IMR-90 (cell line): Measurements from ENCODE around the gene CLASP1. TPM values are rescaled to one million over a fixed set of nuclear protein-coding genes. Genes with fewer than 3 reads are reported as not detected.

Experiments
- ATAC-seq: fragments of 200-7000 bp; cut with Tn5 transposase; 2 replicates; pipeline ENCODE4 v1.9.1; 2020; ENCODE audit warnings: low read depth, mild to moderate bottlenecking, moderate library complexity
- BruUV-seq: library from RNA; stranded (reverse); fragments of 400-500 nt; replicated peaks from 2 replicates; lab custom pipeline; 2021; lab: Mats Ljungman, UMichigan
- CTCF ChIA-PET: fragments of 300-600 bp; formaldehyde crosslinking; extraction: SDS; loops from one replicate; lab custom pipeline; 2021; ENCODE audit warnings: antibody characterized with exemption; lab: Yijun Ruan, JAX
- POLR2A ChIA-PET: fragments of 300-600 bp; sonication (Branson Sonifier 250); formaldehyde crosslinking; loops from one replicate; lab custom pipeline; 2022; ENCODE audit warnings: antibody characterized with exemption; ENCODE audit not compliant: unreplicated experiment; lab: Charles Lee
- DNase-seq: peaks from one replicate; pipeline ENCODE4 v3.0.0; 2013
- H2AFZ ChIP-seq: replicated peaks from 2 replicates; pipeline ENCODE3; 2013; ENCODE audit warnings: low read length, mild to moderate bottlenecking; ENCODE audit not compliant: poor library complexity
- H2AK5ac ChIP-seq: 2 replicates; pipeline ENCODE4 v1.6.1; 2013; ENCODE audit warnings: low read depth, low read length, inconsistent platforms
- H2AK9ac ChIP-seq: replicated peaks from 2 replicates; pipeline ENCODE3; 2013; ENCODE audit warnings: mild to moderate bottlenecking, low read depth, low read length, moderate library complexity; ENCODE audit not compliant: poor library complexity
- H2BK120ac ChIP-seq: 2 replicates; pipeline ENCODE4 v1.6.1; 2013; ENCODE audit warnings: low read depth, low read length, inconsistent platforms
- H2BK15ac ChIP-seq: 3 replicates; pipeline ENCODE4 v1.6.1; 2013; ENCODE audit warnings: low read depth, low read length, inconsistent platforms
- H2BK20ac ChIP-seq: 2 replicates; pipeline ENCODE4 v1.6.1; 2013; ENCODE audit warnings: low read depth, mild to moderate bottlenecking, inconsistent platforms, low read length, moderate library complexity
- H2BK5ac ChIP-seq: 2 replicates; pipeline ENCODE4 v1.6.1; 2013; ENCODE audit warnings: mild to moderate bottlenecking, low read depth, low read length, inconsistent platforms; ENCODE audit not compliant: poor library complexity, severe bottlenecking
- H3K14ac ChIP-seq: replicated peaks from 2 replicates; pipeline ENCODE4 v1.6.1; 2013; ENCODE audit warnings: low read depth, low read length, inconsistent platforms
- H3K18ac ChIP-seq: 2 replicates; pipeline ENCODE4 v1.6.1; 2013; ENCODE audit warnings: low read depth, low read length, control low read depth
- H3K23ac ChIP-seq: 2 replicates; pipeline ENCODE4 v1.6.1; 2013; ENCODE audit warnings: low read depth, low read length, inconsistent platforms
- H3K27ac ChIP-seq: 2 replicates; pipeline ENCODE4 v1.5.1; 2013; ENCODE audit warnings: mild to moderate bottlenecking, control low read depth, low read length; ENCODE audit not compliant: insufficient read depth
- H3K27me3 ChIP-seq: 2 replicates; pipeline ENCODE4 v1.6.1; 2013; ENCODE audit warnings: low read length; ENCODE audit not compliant: control insufficient read depth, insufficient read depth
- H3K36me3 ChIP-seq: 2 replicates; pipeline ENCODE4 v1.6.1; 2013; ENCODE audit warnings: low read length, mixed read lengths; ENCODE audit not compliant: control insufficient read depth, insufficient read depth
- H3K4ac ChIP-seq: 2 replicates; pipeline ENCODE4 v1.6.1; 2013; ENCODE audit warnings: low read depth, low read length, inconsistent platforms
- H3K4me1 ChIP-seq: 2 replicates; pipeline ENCODE4 v1.6.1; 2013; ENCODE audit warnings: low read length, mixed read lengths; ENCODE audit not compliant: control insufficient read depth, insufficient read depth
- H3K4me2 ChIP-seq: 2 replicates; pipeline ENCODE4 v1.6.1; 2013; ENCODE audit warnings: low read depth, mild to moderate bottlenecking, control low read depth, low read length, moderate library complexity
- H3K4me3 ChIP-seq: 2 replicates; pipeline ENCODE4 v1.5.1; 2013; ENCODE audit warnings: low read depth, mild to moderate bottlenecking, control low read depth, low read length, moderate library complexity; ENCODE audit not compliant: insufficient read depth
- H3K56ac ChIP-seq: 2 replicates; pipeline ENCODE4 v1.6.1; 2013; ENCODE audit warnings: low read length, inconsistent platforms; ENCODE audit not compliant: insufficient read depth; ENCODE audit errors: extremely low read depth
- H3K79me1 ChIP-seq, 2 experiments: 2 replicates each; pipeline ENCODE4 v1.6.1; 2013; ENCODE audit warnings: low read length in 2 of 2, inconsistent platforms in 1 of 2, low read depth in 1 of 2
- H3K9ac ChIP-seq: 2 replicates; pipeline ENCODE4 v1.6.1; 2013; ENCODE audit warnings: low read depth, low read length, control low read depth
- H3K9me1 ChIP-seq: 2 replicates; pipeline ENCODE4 v1.6.1; 2013; ENCODE audit warnings: low read length, inconsistent platforms; ENCODE audit not compliant: insufficient read depth
- H3K9me3 ChIP-seq: 2 replicates; pipeline ENCODE4 v1.6.1; 2013; ENCODE audit warnings: low read length; ENCODE audit not compliant: control insufficient read depth, insufficient read depth
- H4K20me1 ChIP-seq: 2 replicates; pipeline ENCODE4 v1.6.1; 2013; ENCODE audit warnings: low read length, inconsistent platforms; ENCODE audit not compliant: insufficient read depth
- H4K5ac ChIP-seq: 2 replicates; pipeline ENCODE4 v1.6.1; 2013; ENCODE audit warnings: mild to moderate bottlenecking, low read depth, low read length, control low read depth
- H4K8ac ChIP-seq, 2 experiments: 2 replicates each; pipeline ENCODE4 v1.6.1; 2013; ENCODE audit warnings: low read depth in 2 of 2, low read length in 2 of 2, control low read depth in 1 of 2, inconsistent platforms in 1 of 2
- H4K91ac ChIP-seq: 2 replicates; pipeline ENCODE4 v1.6.1; 2013; ENCODE audit warnings: low read depth, low read length, inconsistent platforms; ENCODE audit not compliant: insufficient read depth
- BHLHE40 ChIP-seq: fragments of 150-350 bp; IDR thresholded peaks from 2 replicates; pipeline ENCODE4 v1.6.1; 2016; ENCODE audit warnings: mild to moderate bottlenecking, low read depth, low read length
- CEBPB ChIP-seq: IDR thresholded peaks from 2 replicates; pipeline ENCODE4 v1.6.1; 2012; ENCODE audit warnings: low read depth, low read length, improper control_type of control experiment
- CHD1 ChIP-seq: IDR thresholded peaks from 2 replicates; pipeline ENCODE4 v1.6.1; 2012; ENCODE audit warnings: low read depth, low read length, improper control_type of control experiment
- ELK1 ChIP-seq: fragments of 150-350 bp; IDR thresholded peaks from 2 replicates; pipeline ENCODE4 v1.6.1; 2016; ENCODE audit warnings: low read depth, mild to moderate bottlenecking, low read length, moderate library complexity, borderline replicate concordance
- FOS ChIP-seq: fragments of 150-350 bp; IDR thresholded peaks from 2 replicates; pipeline ENCODE4 v1.6.1; 2016; ENCODE audit warnings: low read depth, low read length
- MAZ ChIP-seq: IDR thresholded peaks from 2 replicates; pipeline ENCODE4 v1.6.1; 2012; ENCODE audit warnings: low read depth, mild to moderate bottlenecking, low read length, improper control_type of control experiment, moderate library complexity, borderline replicate concordance
- MXI1 ChIP-seq: IDR thresholded peaks from 2 replicates; pipeline ENCODE4 v1.6.1; 2012; ENCODE audit warnings: low read depth, mild to moderate bottlenecking, low read length, moderate library complexity, borderline replicate concordance
- NFE2L2 ChIP-seq: fragments of 150-350 bp; IDR thresholded peaks from 2 replicates; pipeline ENCODE4 v1.6.1; 2016; ENCODE audit warnings: low read depth, mild to moderate bottlenecking, low read length
- POLR2A ChIP-seq: IDR thresholded peaks from 2 replicates; pipeline ENCODE4 v1.6.1; 2012; ENCODE audit warnings: mild to moderate bottlenecking, low read depth, low read length
- RAD21 ChIP-seq: IDR thresholded peaks from 2 replicates; pipeline ENCODE4 v1.6.1; 2012; ENCODE audit warnings: low read length, improper control_type of control experiment
- RCOR1 ChIP-seq: IDR thresholded peaks from 2 replicates; pipeline ENCODE4 v1.6.1; 2012; ENCODE audit warnings: mild to moderate bottlenecking, low read length, improper control_type of control experiment; ENCODE audit not compliant: insufficient replicate concordance
- RFX5 ChIP-seq: IDR thresholded peaks from 2 replicates; pipeline ENCODE4 v1.8.0; 2012; ENCODE audit warnings: low read depth, mild to moderate bottlenecking, low read length, moderate library complexity
- SMC3 ChIP-seq: fragments of 150-350 bp; IDR thresholded peaks from 2 replicates; pipeline ENCODE4 v1.6.1; 2016; ENCODE audit warnings: low read depth, mild to moderate bottlenecking, antibody characterized with exemption, low read length, moderate library complexity
- USF2 ChIP-seq: fragments of 150-350 bp; IDR thresholded peaks from 2 replicates; pipeline ENCODE4 v1.6.1; 2017; ENCODE audit warnings: mild to moderate bottlenecking, antibody characterized with exemption, low read length, low read depth
- dilution Hi-C: fragments of 300-500 bp; cut with HindIII; formaldehyde crosslinking; loops from one replicate; pipeline ENCODE4 v1.14.3; 2018; ENCODE audit warnings: low sequenced_read_pairs; ENCODE audit not compliant: unreplicated experiment
- in situ Hi-C: fragments of 300-500 bp; cut with MboI; formaldehyde crosslinking; loops from 3 replicates; pipeline ENCODE4 v1.14.3; 2019; ENCODE audit warnings: low sequenced_read_pairs, inconsistent platforms, mixed read lengths
- intact Hi-C: fragments of 100-400 bp; cut with micrococcal nuclease; formaldehyde crosslinking; loops from 2 replicates; pipeline ENCODE4 v1.10.0; 2022
- polyA plus RNA-seq, 3 experiments: library from polyadenylated mRNA; depleted of rRNA; stranded (reverse); fragments of >200 nt; gene quantifications; 2 replicates each; pipeline ENCODE4 v1.2.3, GENCODE V29; 2012; ENCODE audit warnings: low replicate concordance in 1 of 3
- total RNA-seq: library from RNA; depleted of rRNA; stranded (reverse); fragments of >200 nt; gene quantifications from 2 replicates; pipeline ENCODE4 v1.2.3, GENCODE V29; 2012
- TF ChIP-seq, protein P1 (sequence below): conservative IDR thresholded peaks from 2 replicates; pipeline ENCODE4 v1.5.1; 2012; ENCODE audit warnings: mild to moderate bottlenecking, low read depth, low read length, improper control_type of control experiment

CLASP1 gene
- total and polyA plus RNA-seq, 2 of the 4 experiments (the other 2 are of a cell fraction), result 12.3 to 33.7 TPM

DNA sequence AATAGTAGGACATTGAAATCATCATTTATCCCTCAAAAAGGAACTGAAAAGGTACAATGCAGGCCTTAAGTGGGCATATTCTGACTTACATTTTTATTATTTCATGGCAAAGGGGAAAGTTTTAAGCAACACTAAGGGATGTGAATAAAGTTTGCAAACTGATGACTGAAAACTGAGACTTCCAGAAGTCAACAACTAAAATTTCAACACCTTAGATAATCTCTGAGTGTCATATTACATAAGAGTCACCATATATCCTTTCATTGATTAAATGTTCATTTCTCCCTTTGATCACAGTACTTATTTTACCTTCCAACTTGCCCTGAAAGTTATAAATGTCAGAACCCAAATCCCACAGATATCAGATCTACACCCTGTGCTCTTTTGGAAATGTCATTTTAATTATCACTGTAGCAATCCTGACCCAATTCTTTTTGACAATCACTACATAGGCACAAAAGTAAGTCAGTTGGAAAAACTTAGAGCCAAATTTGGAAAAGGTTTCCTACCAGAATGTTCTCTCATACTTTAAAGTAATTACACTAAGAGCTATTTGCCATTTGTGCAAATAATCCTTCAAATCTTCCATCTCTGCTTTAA lies 163.0 kb downstream of the CLASP1 start:
- no peak overlapping the region for H3K56ac ChIP-seq
- no peak overlapping the region for H3K18ac ChIP-seq
- BruUV-seq, result no TSS peak
- TF ChIP-seq ELK1 (no peak), MAZ (no peak), CHD1 (no peak), RFX5 (no peak), SMC3 (no peak), RCOR1 (no peak), CEBPB (no peak), FOS (no peak), NFE2L2 (no peak), POLR2A (no peak), BHLHE40 (no peak), RAD21 (no peak), MXI1 (no peak), USF2 (no peak)
- TF ChIP-seq, protein P1, sequence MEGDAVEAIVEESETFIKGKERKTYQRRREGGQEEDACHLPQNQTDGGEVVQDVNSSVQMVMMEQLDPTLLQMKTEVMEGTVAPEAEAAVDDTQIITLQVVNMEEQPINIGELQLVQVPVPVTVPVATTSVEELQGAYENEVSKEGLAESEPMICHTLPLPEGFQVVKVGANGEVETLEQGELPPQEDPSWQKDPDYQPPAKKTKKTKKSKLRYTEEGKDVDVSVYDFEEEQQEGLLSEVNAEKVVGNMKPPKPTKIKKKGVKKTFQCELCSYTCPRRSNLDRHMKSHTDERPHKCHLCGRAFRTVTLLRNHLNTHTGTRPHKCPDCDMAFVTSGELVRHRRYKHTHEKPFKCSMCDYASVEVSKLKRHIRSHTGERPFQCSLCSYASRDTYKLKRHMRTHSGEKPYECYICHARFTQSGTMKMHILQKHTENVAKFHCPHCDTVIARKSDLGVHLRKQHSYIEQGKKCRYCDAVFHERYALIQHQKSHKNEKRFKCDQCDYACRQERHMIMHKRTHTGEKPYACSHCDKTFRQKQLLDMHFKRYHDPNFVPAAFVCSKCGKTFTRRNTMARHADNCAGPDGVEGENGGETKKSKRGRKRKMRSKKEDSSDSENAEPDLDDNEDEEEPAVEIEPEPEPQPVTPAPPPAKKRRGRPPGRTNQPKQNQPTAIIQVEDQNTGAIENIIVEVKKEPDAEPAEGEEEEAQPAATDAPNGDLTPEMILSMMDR, result no peak
- dilution Hi-C loops (no loop called here), intact Hi-C loops (no loop called here), in situ Hi-C loops (no loop called here)
- no peaks in the 10 kb centered on the region for H3K36me3 ChIP-seq
- H3K9me1 ChIP-seq, result peaks cover 19% of the 10 kb centered on the region
- H3K9me3 ChIP-seq, result no peaks in the 10 kb centered on the region
- no peak overlapping the region for H2BK20ac ChIP-seq
- H2BK5ac ChIP-seq, result no peak overlapping the region
- H2AK9ac ChIP-seq, result no peak overlapping the region
- DNase-seq, result no peak
- peaks cover 13% of the 10 kb centered on the region for H4K20me1 ChIP-seq
- no peaks in the 10 kb centered on the region for H3K27me3 ChIP-seq
- no peak overlapping the region for H4K91ac ChIP-seq
- H3K4me1 ChIP-seq, result peaks cover 18% of the 10 kb centered on the region
- no peak overlapping the region for H2AFZ ChIP-seq
- H2AK5ac ChIP-seq, result no peak overlapping the region
- H3K4me3 ChIP-seq, result no peak overlapping the region
- H2BK15ac ChIP-seq, result no peak overlapping the region
- H3K4ac ChIP-seq, result no peak overlapping the region
- CTCF ChIA-PET, result no interaction called here
- H4K8ac ChIP-seq, result no peak overlapping the region
- H3K27ac ChIP-seq, result no peak overlapping the region
- H3K4me2 ChIP-seq, result no peak overlapping the region
- no peak for ATAC-seq
- no peak overlapping the region for H3K9ac ChIP-seq
- H3K79me1 ChIP-seq, result peaks cover 28 to 72% of the 10 kb centered on the region in 2 experiments
- POLR2A ChIA-PET, result no interaction called here
- H3K23ac ChIP-seq, result no peak overlapping the region
- H4K5ac ChIP-seq, result no peak overlapping the region
- no peak overlapping the region; the same call in 1 of the 2 replicates for H2BK120ac ChIP-seq
- no peak overlapping the region for H3K14ac ChIP-seq
